Measurements from ENCODE around the gene NAIF1. TPM values are rescaled to one million over a fixed set of nuclear protein-coding genes. Genes with fewer than 3 reads are reported as not detected.
"Not testable (repeated sequence)": the region's sequence is repeated elsewhere in the genome, so short reads cannot be mapped to it uniquely, and the experiment has no call there.

NAIF1 gene
- total RNA-seq, 1 donor from 2014 or later: 6.2 TPM

- DNase-seq (ENCODE audit: low spot score): no peak
- intact Hi-C loops (cut with DNase I): no loop called here
Observed at GRCh38 chr9:128089299-128089698, 22.2 kb upstream of the NAIF1 start.

DNA sequence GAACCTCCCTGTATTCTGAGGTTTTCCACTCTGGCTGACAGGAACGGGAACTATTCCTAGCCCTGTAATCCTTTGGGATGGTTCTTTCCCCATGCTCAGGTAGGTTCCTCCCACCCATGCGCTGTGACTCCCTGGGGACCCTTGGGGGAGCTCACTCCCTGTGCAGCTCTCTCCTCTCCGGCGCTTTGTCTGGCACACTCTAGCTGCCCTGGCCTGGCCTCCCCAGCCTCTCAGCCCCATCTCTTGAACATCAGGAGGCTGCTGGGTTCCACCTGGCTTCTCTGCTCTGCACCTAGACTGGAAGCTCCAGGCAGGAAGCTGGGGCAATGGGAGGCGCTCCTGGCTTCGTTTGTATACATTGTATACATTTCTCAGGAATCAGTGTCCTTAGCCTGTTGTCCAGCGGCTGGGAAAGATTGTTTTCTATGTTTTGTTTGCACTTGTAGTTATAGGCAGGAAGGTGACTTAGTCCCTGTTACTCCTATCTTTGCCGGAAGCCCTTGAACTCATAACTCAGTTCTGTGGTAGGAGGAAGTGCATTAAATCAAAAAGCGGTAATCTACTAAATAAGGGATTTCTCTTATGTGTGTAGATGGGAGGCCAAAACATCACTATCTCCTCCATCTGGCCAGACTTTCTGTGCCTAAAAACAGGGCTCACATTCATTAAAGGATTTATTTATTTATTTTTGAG, 21.3 kb upstream of the NAIF1 start:
- intact Hi-C loops (cut with DNase I): no loop called here
- no peak for DNase-seq (ENCODE audit: low spot score)

- DNase-seq (ENCODE audit: low spot score): no peak
- intact Hi-C loops (cut with DNase I): no loop called here
Observed at GRCh38 chr9:128087262-128087661, 20.1 kb upstream of the NAIF1 start.

DNA sequence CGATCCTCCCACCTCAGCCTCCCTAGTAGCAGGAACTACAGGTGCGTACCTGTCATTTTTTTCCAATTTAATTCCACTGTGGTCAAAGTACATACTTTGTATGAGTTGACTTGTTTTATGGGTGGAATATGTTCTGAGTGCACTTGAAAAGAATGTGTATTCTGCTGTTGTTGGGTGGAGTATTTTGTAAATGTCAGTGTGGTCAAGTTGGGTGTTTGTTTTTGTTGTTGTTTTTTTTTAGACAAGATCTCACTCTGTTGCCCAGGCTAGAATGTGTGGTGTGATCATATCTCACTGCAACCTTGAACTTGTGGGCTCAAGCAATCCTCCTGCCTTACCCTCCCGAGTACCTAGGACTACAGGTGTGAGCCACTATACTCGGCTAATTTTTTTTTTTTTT, 18.8 kb upstream of the NAIF1 start:
- no peak for DNase-seq (ENCODE audit: low spot score)
- intact Hi-C loops (cut with DNase I): no loop called here

GRCh38 chr9:128084746-128085145, 17.6 kb upstream of the NAIF1 start:
- DNase-seq (ENCODE audit: low spot score): no peak
- intact Hi-C loops (cut with DNase I): no loop called here

- intact Hi-C loops (cut with DNase I): no loop called here
Observed at GRCh38 chr9:128082151-128082550, 15.0 kb upstream of the NAIF1 start.

GRCh38 chr9:128081056-128081455, 13.9 kb upstream of the NAIF1 start:
- intact Hi-C loops (cut with DNase I): no loop called here
- no peak for DNase-seq (ENCODE audit: low spot score)

More at GRCh38 chr9:128082151-128082550, 15.0 kb upstream of the NAIF1 start:
- no peak for DNase-seq (ENCODE audit: low spot score)

DNA sequence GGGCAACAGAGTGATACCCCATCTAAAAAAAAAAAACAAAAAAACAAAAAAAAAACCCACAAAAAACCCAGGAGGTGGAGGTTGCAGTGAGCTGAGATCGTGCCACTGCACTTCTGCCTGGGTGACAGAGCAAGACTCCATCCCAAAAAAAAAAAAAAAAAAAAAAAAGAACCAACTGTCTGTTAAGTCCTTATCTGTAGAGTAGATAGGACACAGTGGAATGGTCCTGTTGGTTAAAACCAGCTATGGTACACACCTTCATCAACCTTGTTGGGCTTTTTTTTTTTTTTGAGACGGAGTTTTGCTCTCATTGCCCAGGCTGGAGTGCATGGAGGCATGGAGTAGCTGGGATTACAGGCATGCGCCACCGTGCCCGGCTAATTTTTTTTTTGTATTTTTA, 13.1 kb upstream of the NAIF1 start:
- intact Hi-C loops (cut with DNase I): no loop called here
- DNase-seq (ENCODE audit: low spot score): no peak

GRCh38 chr9:128078504-128079434, 11.6 kb upstream of the NAIF1 start:
- intact Hi-C loops (cut with DNase I): no loop called here
- DNase-seq (ENCODE audit: low spot score): no peak

GRCh38 chr9:128077847-128078503, 10.9 kb upstream of the NAIF1 start:
- no peak for DNase-seq (ENCODE audit: low spot score)
- intact Hi-C loops (cut with DNase I): no loop called here

- DNase-seq (ENCODE audit: low spot score): no peak
- intact Hi-C loops (cut with DNase I): loop anchor here (5.0 kb wide), 1 partner anchor 44 kb away; no protein-coding TSS in a partner anchor
Observed at GRCh38 chr9:128073253-128073886, 6.2 kb upstream of the NAIF1 start.

DNA sequence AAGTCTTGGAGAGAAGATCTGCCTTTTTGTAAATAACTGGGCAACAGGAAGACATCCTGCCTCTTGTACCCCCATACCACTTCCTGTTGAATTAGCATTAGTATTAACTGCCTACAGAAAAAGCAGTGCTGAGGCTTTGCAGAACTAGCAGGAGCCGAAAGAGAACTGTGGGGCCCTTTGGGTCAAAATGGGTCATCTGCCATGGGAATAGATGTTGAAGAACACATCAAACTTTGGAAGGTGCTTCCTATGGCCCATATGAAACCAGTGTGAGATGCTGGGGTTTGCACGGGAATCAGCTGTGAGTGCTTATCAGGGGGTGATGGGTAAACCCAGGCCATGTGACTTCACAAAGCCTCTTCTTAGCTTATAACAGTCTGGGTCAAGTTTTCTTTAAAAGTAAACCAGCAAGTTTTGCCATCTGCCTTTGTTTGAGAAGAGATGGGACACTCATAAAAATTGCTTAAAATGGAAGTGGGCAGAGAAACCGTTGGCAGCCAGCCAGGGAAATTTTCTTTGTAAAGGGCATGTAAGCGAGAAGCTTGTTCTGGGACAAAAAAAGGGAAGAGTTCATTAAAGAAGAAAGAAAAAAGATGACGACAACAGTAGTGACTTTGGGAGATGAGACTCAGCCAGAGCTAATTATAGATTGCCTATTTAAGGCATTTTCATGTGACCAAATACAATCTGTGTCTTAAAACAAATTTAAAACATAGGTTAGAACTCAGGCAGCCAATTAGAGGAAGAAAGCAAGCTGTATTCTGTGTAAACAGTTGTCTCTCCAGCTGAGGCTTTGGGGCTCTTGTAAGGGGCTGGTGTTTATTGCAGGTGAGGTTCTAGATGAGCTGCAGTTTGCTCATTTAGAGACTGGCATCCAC, 5.3 kb upstream of the NAIF1 start:
- peak; percentile 81 for DNase-seq (ENCODE audit: low spot score)
- intact Hi-C loops (cut with DNase I): loop anchor here (5.0 kb wide), 1 partner anchor 45 kb away; no protein-coding TSS in a partner anchor

DNA sequence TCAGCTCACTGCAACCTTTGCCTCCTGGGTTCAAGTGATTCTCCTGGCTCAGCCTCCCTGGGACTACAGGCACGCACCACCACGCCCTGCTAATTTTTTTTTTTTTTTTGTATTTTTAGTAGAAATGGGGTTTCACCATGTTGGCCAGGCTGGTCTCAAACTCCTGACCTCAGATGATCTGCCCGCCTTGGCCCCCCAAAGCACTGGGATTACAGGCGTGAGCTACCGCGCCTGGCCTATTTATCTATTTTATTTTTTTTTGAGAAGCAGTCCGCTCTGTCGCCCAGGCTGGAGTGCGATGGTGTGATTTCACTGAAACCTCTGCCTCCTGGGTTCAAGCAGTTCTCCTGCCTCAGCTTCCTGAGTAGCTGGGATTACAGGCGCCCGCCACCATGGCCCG, 4.4 kb upstream of the NAIF1 start:
- DNase-seq (ENCODE audit: low spot score): not testable (repeated sequence)
- intact Hi-C loops (cut with DNase I): loop anchor here (5.0 kb wide), 1 partner anchor 46 kb away; no protein-coding TSS in a partner anchor

DNA sequence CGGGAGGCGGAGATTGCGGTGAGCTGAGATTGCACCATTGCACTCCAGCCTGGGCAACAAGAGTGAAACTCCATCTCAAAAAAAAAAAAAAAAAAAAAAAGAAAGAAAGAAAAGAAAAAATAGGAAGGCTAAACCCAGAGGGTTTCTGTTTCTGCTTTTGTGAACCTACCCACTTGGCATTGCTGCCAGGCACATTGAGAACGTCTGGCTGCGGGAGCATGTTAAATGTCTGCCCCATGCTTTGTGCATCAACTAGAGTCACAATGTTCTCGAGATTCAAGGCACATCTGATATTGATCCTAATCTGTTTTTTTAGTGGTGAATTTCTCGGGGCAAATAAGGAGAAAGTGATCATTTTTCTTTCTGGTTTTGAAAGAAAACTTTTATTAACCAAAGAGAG, 3.8 kb upstream of the NAIF1 start:
- intact Hi-C loops (cut with DNase I): loop anchor here (5.0 kb wide), 1 partner anchor 46 kb away; no protein-coding TSS in a partner anchor
- no peak for DNase-seq (ENCODE audit: low spot score)

DNA sequence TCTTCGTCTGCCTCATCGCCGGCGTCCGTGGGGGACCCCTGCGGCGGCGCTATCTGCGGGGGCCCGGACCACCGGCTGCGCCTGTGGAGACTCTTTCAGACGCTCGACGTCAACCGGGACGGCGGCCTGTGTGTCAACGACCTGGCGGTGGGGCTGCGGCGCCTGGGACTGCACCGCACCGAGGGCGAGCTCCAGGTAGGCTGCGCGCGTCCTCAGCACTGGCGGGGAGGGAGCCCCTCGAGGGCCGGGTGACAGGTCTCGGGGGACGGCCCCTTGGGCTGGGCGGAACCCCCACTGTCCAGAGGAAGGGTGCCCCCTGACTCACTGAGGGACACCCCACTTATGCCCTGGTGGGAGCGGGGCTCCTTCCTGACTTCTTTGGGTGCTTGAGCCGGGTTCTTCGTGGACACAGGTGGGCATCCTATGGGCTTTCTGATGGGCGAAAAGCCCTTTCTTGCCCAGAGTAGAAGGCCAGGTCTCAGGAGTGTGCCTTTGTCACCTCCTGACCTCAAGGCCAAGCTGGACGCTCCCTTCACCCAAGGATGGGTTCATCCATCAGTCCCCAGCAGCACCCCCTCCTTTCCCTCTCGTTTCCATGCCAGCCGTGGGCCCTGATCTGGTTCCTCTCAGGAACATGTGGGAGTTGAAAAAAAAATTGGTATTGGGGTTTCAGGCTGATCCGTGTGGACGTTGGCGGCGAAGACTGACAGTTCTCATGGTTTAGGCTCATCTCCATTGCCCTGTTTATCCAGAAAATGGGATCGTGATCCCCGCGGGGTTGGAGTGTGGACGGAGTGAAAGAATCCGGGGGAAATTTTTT, 1.5 kb upstream of the NAIF1 start:
- intact Hi-C loops (cut with DNase I): loop anchor here (2.0 kb wide), 1 partner anchor 30 kb away; no protein-coding TSS in a partner anchor
- peak; percentile 79 for DNase-seq (ENCODE audit: low spot score)

DNA sequence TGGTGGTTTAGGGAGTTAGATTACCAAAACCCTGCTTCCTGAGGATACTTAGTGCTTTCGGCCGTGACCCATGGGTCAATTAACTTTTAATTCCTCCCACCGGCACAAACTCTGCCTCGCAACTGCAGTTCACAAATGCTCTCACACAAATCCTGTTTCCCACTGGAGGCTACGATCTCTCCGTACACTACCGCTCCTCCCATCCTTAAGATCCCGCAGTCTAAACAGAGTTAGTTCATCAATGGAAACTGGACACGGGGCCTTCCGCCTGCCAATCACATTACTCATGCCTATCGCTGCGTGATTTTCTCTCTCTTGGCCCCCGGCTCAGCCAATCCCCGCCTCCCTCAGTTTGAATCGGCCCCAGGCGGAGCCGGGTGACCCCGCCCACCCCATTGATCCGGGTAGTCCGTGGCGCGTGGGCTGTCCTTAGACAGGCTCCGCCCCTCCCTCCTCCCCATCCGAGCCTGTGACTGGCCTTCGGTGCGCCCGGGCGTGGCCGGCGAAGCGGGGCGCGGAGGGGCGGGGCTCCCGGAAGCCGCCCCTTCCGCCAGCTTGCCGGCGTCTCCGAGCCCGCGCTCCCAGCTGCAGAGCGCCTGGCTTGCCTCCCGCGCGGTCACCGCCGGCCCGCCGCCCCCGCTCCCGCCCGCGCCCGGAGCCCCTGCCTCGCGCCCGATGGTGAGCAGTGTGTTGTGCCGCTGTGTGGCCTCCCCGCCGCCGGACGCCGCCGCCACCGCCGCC, 695 bp upstream of the NAIF1 start, which contains the start of gene SLC25A25:
SLC25A25 (plus strand) TSS at position 588 of the 741 bp plus-strand sequence; CDS start at position 676, 88 bp downstream.
- peak; percentile 100 for DNase-seq (ENCODE audit: low spot score)

More for the DNA sequence above, 695 bp upstream of the NAIF1 start, which contains the start of gene SLC25A25:
- intact Hi-C loops (cut with DNase I): loop anchor here (2.0 kb wide), 1 partner anchor 31 kb away; no protein-coding TSS in a partner anchor

Measured in cardiac septum (tissue), 1 donor.